Coronary artery (tissue), 2 donors: ENCODE results near the gene KCTD15.

Source experiments
- DNase-seq: peaks from one replicate; pipeline ENCODE4 v3.0.0-alpha.2; 2017; ENCODE audit warnings: low spot score
- H3K27ac ChIP-seq, 2 donors: fragments of 200-600 bp; sonication (generic); one replicate each; pipeline ENCODE4 v1.5.1; 2016 to 2019
- H3K4me3 ChIP-seq: fragments of 200-600 bp; sonication (generic); 2 replicates; pipeline ENCODE4 v1.5.1; 2016; ENCODE audit warnings: mild to moderate bottlenecking, moderate library complexity
- CTCF ChIP-seq: fragments of 200-600 bp; sonication (generic); IDR thresholded peaks from one replicate; pipeline ENCODE4 v1.5.1; 2019; ENCODE audit warnings: antibody characterized with exemption

The KCTD15 gene

GRCh38 chr19:33821871-33822270 is 25.2 kb downstream of the KCTD15 start:
- TF ChIP-seq CTCF, result no peak
- Histone ChIP-seq H3K4me3 (no peak overlapping the region), H3K27ac (no peak overlapping the region)
- no peak for DNase-seq

- no peak for DNase-seq
- H3K27ac ChIP-seq, result no peak overlapping the region
- H3K4me3 ChIP-seq, result no peak overlapping the region
- TF ChIP-seq CTCF, result no peak
Measured at GRCh38 chr19:33823341-33823740, 26.7 kb downstream of the KCTD15 start.

- no peak for TF ChIP-seq CTCF
- Histone ChIP-seq H3K4me3 (no peak overlapping the region), H3K27ac (no peak overlapping the region)
- no peak for DNase-seq
Measured at GRCh38 chr19:33825556-33825955, 28.9 kb downstream of the KCTD15 start.

GRCh38 chr19:33826521-33826920 is 29.9 kb downstream of the KCTD15 start:
- DNase-seq, result no peak
- no peak for TF ChIP-seq CTCF
- H3K27ac ChIP-seq, result no peak overlapping the region
- no peak overlapping the region for H3K4me3 ChIP-seq

GRCh38 chr19:33828266-33829075 is 31.8 kb downstream of the KCTD15 start:
- no peak for DNase-seq
- Histone ChIP-seq H3K27ac (no peak overlapping the region), H3K4me3 (no peak overlapping the region)
- TF ChIP-seq CTCF, result no peak

- Histone ChIP-seq H3K27ac (no peak overlapping the region), H3K4me3 (no peak overlapping the region)
- DNase-seq, result no peak
- TF ChIP-seq CTCF, result no peak
Measured at GRCh38 chr19:33830264-33830663, 33.6 kb downstream of the KCTD15 start.

- Histone ChIP-seq H3K4me3 (no peak overlapping the region), H3K27ac (no peak overlapping the region)
- TF ChIP-seq CTCF, result no peak
- DNase-seq, result no peak
Measured at GRCh38 chr19:33831825-33832224, 35.2 kb downstream of the KCTD15 start.
